Choroid plexus epithelial cell (primary cell): ENCODE data around the gene MAT2A.
"Not testable (repeated sequence)": the region's sequence is repeated elsewhere in the genome, so short reads cannot be mapped to it uniquely, and the experiment has no call there.

Source experiments
- DNase-seq: peaks from one replicate; pipeline ENCODE4 v3.0.0-alpha.2; 2010; ENCODE audit warnings: low read depth
- H3K4me3 ChIP-seq: 2 replicates; pipeline ENCODE4 v1.5.1; 2011; ENCODE audit warnings: low read depth, mild to moderate bottlenecking, control low read depth, low read length, moderate library complexity
- CTCF ChIP-seq: conservative IDR thresholded peaks from 2 replicates; pipeline ENCODE4 v1.5.1; 2011; ENCODE audit warnings: low read depth, mild to moderate bottlenecking, control low read depth, inconsistent platforms, low read length, moderate library complexity

MAT2A gene

GRCh38 chr2:85557130-85557529 is 18.2 kb downstream of the MAT2A start:
- no peak for DNase-seq
- H3K4me3 ChIP-seq = no peak overlapping the region
- TF ChIP-seq CTCF = no peak

GRCh38 chr2:85558160-85558559 is 19.2 kb downstream of the MAT2A start:
- no peak for TF ChIP-seq CTCF
- H3K4me3 ChIP-seq = no peak overlapping the region
- no peak for DNase-seq

- peak overlapping the region; percentile 71 for H3K4me3 ChIP-seq
- not testable (repeated sequence) for DNase-seq
These were observed 21.4 kb downstream of the MAT2A start for GRCh38 chr2:85560403-85560726.

GRCh38 chr2:85560812-85561279 is 21.9 kb downstream of the MAT2A start:
- DNase-seq = no peak
- no peak for TF ChIP-seq CTCF

GRCh38 chr2:85561280-85562212 is 22.6 kb downstream of the MAT2A start, which contains the start of gene GGCX:
TSS of gene GGCX (minus strand) at chr2:85561493. CDS start at chr2:85561428, 65 bp downstream.
- peak; percentile 94 for DNase-seq
- peak; percentile 15 for TF ChIP-seq CTCF
- peak within 1 kb of the TSS; percentile 71 for H3K4me3 ChIP-seq

More at GRCh38 chr2:85560812-85561279, 21.9 kb downstream of the MAT2A start:
- peak overlapping the region; percentile 71 for H3K4me3 ChIP-seq

- no peak for DNase-seq
- no peak overlapping the region for H3K4me3 ChIP-seq
- TF ChIP-seq CTCF = no peak
These were observed 25.2 kb downstream of the MAT2A start for GRCh38 chr2:85564144-85564563.

- DNase-seq = no peak
- H3K4me3 ChIP-seq = no peak overlapping the region
- TF ChIP-seq CTCF = no peak
These were observed 27.3 kb downstream of the MAT2A start for GRCh38 chr2:85566265-85566664.
